H1 (cell line): ENCODE measurements around the gene SYDE1. TPM values are rescaled to one million over a fixed set of nuclear protein-coding genes. Genes with fewer than 3 reads are reported as not detected.

Source experiments
- ATF2 ChIP-seq: IDR thresholded peaks from 2 replicates; pipeline ENCODE4 v1.6.1; 2012; ENCODE audit warnings: low read length, inconsistent platforms
- ATF3 ChIP-seq: IDR thresholded peaks from 2 replicates; pipeline ENCODE4 v1.6.1; 2011; ENCODE audit warnings: low read depth, mild to moderate bottlenecking, low read length; ENCODE audit not compliant: insufficient read depth
- CEBPB ChIP-seq: IDR thresholded peaks from 2 replicates; pipeline ENCODE4 v1.6.1; 2012; ENCODE audit warnings: low read depth, low read length
- CHD2 ChIP-seq: IDR thresholded peaks from 2 replicates; pipeline ENCODE4 v1.6.1; 2012; ENCODE audit warnings: low read length, improper control_type of control experiment
- CHD7 ChIP-seq: fragments of 300-600 bp; sonication (generic); IDR thresholded peaks from 2 replicates; pipeline ENCODE4 v1.7.1; 2012; ENCODE audit warnings: low read length, moderate library complexity, mild to moderate bottlenecking, inconsistent platforms; ENCODE audit not compliant: insufficient replicate concordance
- HDAC2 ChIP-seq, 2 experiments: fragments of 300-600 bp in 1 of 2; sonication (generic) in 1 of 2; IDR thresholded peaks; 2 replicates each; pipeline ENCODE4 v1.6.1; 2011 to 2012; ENCODE audit warnings: low read depth in 2 of 2, low read length in 2 of 2, mild to moderate bottlenecking in 2 of 2, moderate library complexity in 2 of 2, borderline replicate concordance in 1 of 2, inconsistent platforms in 1 of 2
- SP4 ChIP-seq: IDR thresholded peaks from 2 replicates; pipeline ENCODE4 v1.6.1; 2012; ENCODE audit warnings: low read length, inconsistent platforms
- polyA plus RNA-seq, 7 experiments: library from polyadenylated mRNA; depleted of rRNA in 3 of 7; stranded (reverse) in 5 of 7; unstranded in 2 of 7; fragments of >200 nt in 5 of 7; fragments of 200-250 nt in 2 of 7; gene quantifications; 1 replicate in 5 of 7; 2 replicates in 1 of 7; 4 replicates in 1 of 7; pipeline versions ENCODE4 v1.2.1 to v1.2.3, GENCODE V29; 2011 to 2013; ENCODE audit warnings: missing spikeins in 2 of 7, mixed read lengths in 2 of 7
- total RNA-seq: library from RNA; stranded (reverse); fragmentation: NEBNext Ultra II Directional; extraction: Animal tissue kit (Norgen Biotek cat#: 25700); gene quantifications from 2 replicates; pipeline ENCODE4 v1.2.1, GENCODE V29; 2021

SYDE1 gene
- total and polyA plus RNA-seq, 2 of the 8 experiments (the other 6 are each of a cell fraction or from before 2014, with no cell fraction given) = 12.0 to 16.8 TPM

GRCh38 chr19:15125232-15126067 is 18.2 kb downstream of the SYDE1 start (continued):
- TF ChIP-seq CHD7 = no peak
- 0 out of 2 replicates have a peak, but pooled peaks have one; percentile 42 for TF ChIP-seq CEBPB
- TF ChIP-seq SP4 = no peak
- peak; percentile 47; the same call in 1 of the 2 replicates for TF ChIP-seq CHD2
- peak; percentile 49; the same call in 1 of the 2 replicates for TF ChIP-seq ATF3
- peak in 1 of 2 experiments; percentile 63; a peak in 2 of 4 replicates for TF ChIP-seq HDAC2 (IDR thresholded peaks at IDR 0.05; ENCODE audit: borderline replicate concordance in 1 of 2, low read depth in 2 of 2, low read length in 2 of 2)
- no peak for TF ChIP-seq ATF2
